OCI-LY3 (cell line): Measurements from ENCODE around the gene FXYD5.

Experiments used
- EZH2phosphoT487 ChIP-seq: fragments of 200-600 bp; shearing (Covaris generic); IDR thresholded peaks from 2 replicates; pipeline ENCODE4 v1.6.1; 2018; ENCODE audit warnings: antibody characterized with exemption, mixed run types, low read depth
- TF ChIP-seq, protein P1 (sequence below): fragments of 200-600, 300-600 bp; sonication (generic); IDR thresholded peaks from 2 replicates; pipeline ENCODE4 v1.5.1; 2014; ENCODE audit warnings: antibody characterized with exemption, low read length, low read depth

DNA sequence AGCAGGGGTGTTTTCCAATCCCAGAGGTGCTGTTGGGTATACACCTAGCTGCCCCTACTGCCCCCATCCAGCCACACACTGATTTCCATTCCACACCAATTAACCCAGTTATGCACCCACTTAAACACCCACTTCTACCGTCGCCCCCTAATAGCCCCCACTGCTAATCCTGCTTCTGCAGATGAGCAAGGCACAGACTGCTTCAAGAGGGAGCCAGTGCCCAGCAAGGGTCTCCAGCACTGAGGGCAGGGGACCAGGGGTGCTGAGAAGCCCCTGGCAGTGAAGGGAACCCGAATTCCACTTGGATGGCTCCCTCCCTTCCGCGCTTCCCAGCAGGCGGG, 10.3 kb upstream of the FXYD5 start:
- TF ChIP-seq EZH2phosphoT487, result no peak
- TF ChIP-seq, protein P1, sequence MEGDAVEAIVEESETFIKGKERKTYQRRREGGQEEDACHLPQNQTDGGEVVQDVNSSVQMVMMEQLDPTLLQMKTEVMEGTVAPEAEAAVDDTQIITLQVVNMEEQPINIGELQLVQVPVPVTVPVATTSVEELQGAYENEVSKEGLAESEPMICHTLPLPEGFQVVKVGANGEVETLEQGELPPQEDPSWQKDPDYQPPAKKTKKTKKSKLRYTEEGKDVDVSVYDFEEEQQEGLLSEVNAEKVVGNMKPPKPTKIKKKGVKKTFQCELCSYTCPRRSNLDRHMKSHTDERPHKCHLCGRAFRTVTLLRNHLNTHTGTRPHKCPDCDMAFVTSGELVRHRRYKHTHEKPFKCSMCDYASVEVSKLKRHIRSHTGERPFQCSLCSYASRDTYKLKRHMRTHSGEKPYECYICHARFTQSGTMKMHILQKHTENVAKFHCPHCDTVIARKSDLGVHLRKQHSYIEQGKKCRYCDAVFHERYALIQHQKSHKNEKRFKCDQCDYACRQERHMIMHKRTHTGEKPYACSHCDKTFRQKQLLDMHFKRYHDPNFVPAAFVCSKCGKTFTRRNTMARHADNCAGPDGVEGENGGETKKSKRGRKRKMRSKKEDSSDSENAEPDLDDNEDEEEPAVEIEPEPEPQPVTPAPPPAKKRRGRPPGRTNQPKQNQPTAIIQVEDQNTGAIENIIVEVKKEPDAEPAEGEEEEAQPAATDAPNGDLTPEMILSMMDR, result no peak
